Measurements from ENCODE around the gene HS2ST1.
A peak's percentile ranks its signal among the peaks of the same experiment; 100 is the strongest.
"Not testable (repeated sequence)": the region's sequence is repeated elsewhere in the genome, so short reads cannot be mapped to it uniquely, and the experiment has no call there.

The HS2ST1 gene

GRCh38 chr1:86914601-86914997 is at the start of gene HS2ST1:
HS2ST1 (plus strand) TSS chr1:86914635.
- DNase-seq (ENCODE audit: low read depth) = no peak

DNA sequence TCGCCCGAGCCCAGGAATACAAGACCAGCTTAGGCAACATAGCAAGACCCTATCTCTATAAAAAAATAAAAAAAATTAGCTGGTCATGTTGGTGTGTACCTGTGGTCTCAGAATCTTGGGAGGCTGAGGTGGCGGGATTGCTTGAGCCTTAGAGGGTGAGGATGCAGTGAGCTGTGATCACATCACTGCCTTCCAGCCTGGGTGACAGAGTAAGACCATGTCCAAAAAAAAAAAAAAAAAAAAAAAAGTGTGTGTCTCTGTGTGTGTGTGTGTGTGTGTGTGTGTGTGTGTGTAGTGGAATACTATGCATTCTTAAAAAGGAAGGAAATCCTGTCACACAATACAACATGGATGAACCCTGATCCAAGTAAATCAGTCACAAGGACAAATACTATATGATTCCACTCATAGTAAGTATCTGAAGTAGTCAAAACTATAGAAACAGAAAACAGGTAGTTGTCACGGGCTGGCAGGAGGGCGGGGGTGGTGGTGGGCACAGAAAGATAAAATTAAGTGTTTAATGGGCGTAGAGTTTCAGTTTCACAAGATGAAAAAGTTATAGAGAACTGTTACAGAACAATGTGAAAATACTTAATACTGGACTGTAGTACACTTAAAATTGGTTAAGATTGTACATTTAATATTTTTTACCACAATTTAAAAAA is 48.3 kb upstream of the HS2ST1 start:
- DNase-seq (ENCODE audit: low read depth) = no peak

- no peak for DNase-seq (ENCODE audit: low read depth)
These were observed 47.8 kb upstream of the HS2ST1 start for GRCh38 chr1:86866665-86867064.

GRCh38 chr1:86867278-86867677 is 47.2 kb upstream of the HS2ST1 start:
- not testable (repeated sequence) for DNase-seq (ENCODE audit: low read depth)

- no peak for DNase-seq (ENCODE audit: low read depth)
These were observed 46.0 kb upstream of the HS2ST1 start for GRCh38 chr1:86868477-86868876.

GRCh38 chr1:86871001-86871400 is 43.4 kb upstream of the HS2ST1 start:
- no peak for DNase-seq (ENCODE audit: low read depth)

GRCh38 chr1:86872086-86872485 is 42.3 kb upstream of the HS2ST1 start:
- DNase-seq (ENCODE audit: low read depth) = no peak

GRCh38 chr1:86875722-86876121 is 38.7 kb upstream of the HS2ST1 start:
- DNase-seq (ENCODE audit: low read depth) = no peak

DNA sequence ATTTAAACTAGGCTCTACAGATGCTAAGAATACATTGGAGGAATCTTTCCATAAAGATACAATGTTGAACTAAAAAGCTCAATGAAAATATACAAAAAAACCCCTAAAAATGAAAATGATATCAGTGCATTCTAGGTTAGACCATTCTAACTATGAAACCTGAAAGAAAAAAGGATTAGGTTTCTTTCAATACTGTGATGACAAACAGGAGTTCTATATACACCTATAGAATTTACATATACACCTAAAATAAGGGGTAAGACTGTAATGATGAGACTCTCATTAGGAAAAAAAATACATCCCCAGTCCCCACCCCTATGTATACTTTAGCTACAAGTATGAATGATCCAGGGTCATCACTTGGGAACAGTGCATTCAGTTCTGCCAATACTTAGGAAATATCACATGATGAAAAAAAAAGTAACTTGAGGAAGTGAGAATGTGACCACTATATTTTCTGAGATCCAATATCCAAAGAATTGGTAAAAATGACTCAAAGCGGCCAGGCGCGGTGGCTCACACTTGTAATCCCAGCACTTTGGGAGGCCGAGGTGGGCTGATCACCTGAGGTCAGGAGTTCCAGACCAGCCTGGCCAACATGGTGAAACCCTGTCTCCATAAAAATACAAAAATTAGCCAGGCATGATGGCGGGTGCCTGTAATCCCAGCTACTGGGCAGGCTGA is 26.8 kb upstream of the HS2ST1 start:
- no peak for DNase-seq (ENCODE audit: low read depth)

DNA sequence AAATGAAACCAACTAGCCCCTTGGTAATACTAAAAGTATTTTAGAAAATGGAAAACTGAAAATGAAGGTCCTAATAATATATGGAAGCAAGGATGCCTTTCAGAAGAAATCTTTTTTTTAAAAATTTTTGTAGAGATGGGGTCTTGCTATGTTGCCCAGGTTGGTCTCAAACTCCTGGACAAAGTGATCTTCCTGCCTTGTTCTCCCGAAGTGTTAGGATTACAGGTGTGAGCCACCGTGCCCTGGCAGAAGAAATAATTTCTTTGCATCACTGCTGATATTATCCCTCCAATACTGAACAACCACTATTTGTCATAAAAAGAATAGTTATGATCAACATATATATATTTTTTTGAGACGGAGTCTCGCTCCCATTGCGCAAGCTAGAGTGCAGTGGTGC is 26.1 kb upstream of the HS2ST1 start:
- no peak for DNase-seq (ENCODE audit: low read depth)

DNA sequence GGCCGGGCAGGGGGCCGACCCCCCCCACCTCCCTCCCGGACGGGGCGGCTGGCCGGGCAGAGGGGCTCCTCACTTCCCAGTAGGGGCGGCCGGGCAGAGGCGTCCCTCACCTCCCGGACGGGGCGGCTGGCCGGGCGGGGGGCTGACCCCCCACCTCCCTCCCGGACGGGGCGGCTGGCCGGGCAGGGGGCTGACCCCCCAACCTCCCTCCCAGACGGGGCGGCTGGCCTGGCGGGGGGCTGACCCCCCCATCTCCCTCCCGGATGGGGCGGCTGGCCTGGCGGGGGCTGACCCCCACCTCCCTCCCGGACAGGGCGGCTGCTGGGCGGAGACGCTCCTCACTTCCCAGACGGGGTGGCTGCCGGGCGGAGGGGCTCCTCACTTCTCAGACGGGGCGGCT is 15.0 kb upstream of the HS2ST1 start:
- not testable (repeated sequence) for DNase-seq (ENCODE audit: low read depth)

DNA sequence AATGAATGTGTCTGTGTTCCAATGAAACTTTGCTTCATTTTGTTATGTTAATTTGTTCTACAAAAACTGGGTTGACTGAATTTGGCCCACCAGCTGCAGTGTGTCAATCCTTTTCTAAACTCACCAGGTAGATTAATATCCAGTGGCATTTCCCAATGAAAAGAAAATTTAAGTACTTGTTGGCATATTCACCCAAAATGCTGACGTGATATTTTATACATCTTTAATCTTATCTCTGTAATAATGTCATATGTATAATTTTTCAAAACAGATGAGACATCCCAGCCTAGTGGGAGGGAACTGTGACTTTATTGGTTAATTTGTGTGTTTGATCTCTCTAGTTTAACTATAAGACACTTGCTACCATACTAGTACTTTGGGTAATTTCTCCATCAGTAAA is 8.6 kb upstream of the HS2ST1 start:
- DNase-seq (ENCODE audit: low read depth) = no peak

- no peak for DNase-seq (ENCODE audit: low read depth)
These were observed 8.0 kb upstream of the HS2ST1 start for GRCh38 chr1:86906419-86906818.

DNA sequence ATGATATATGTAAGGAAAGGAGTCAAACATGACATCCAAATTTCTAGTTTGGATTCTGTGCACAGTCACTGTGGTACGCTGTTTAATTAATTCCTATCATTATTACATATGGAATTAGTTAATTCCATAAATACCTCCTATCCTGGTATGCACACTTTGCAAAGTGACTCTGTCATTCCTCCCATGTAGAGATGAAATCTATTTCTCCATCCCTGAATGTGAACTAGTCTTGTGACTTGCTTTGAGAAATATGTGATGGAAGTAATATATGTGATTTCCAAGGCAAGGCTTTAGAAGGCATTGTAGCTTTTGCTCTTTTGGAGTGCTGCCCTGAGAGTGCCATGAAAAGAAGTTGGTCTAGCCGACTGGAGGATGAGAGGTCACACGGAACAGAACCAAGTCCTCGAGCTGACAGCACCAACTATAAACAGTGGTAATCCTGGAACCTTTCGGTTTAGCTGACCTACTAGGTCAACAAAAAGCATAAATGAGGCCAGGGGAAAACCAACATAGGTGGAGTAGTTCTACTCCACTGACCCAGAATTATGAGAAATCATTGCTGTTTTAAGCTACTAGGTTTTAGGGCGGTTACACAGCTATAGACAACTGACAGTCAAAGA is 2.0 kb upstream of the HS2ST1 start:
- DNase-seq (ENCODE audit: low read depth) = no peak

DNA sequence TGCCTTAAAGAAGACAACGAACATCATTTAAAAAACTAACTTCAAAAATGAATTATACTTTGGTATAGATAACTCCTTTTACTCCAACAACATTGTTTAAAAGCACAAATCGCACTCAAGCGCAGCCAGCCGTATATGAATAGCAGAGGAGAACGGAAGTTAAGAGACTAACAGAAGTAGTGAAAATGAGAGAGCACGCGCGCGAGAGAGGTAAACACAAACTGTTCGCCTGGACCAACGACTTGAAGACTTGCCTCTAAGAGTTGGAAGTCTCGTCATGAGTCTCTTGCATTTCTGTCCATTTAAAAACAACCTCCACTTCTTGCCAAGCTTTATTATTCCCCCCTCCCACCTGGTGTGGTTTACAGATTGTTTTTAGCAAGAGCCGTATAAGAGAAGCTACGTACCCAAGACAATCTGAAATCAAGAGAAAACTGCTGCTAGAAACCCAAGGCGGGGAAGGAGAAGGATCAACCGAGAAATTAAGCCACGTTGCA is 988 bp upstream of the HS2ST1 start:
- DNase-seq (ENCODE audit: low read depth) = peak; percentile 6

- DNase-seq (ENCODE audit: low read depth) = peak; percentile 99
These were observed 387 bp upstream of the HS2ST1 start, which contains the start of gene SELENOF for GRCh38 chr1:86913896-86914600. SELENOF (minus strand) TSS chr1:86914126; CDS start chr1:86914111, 15 bp downstream.

DNA sequence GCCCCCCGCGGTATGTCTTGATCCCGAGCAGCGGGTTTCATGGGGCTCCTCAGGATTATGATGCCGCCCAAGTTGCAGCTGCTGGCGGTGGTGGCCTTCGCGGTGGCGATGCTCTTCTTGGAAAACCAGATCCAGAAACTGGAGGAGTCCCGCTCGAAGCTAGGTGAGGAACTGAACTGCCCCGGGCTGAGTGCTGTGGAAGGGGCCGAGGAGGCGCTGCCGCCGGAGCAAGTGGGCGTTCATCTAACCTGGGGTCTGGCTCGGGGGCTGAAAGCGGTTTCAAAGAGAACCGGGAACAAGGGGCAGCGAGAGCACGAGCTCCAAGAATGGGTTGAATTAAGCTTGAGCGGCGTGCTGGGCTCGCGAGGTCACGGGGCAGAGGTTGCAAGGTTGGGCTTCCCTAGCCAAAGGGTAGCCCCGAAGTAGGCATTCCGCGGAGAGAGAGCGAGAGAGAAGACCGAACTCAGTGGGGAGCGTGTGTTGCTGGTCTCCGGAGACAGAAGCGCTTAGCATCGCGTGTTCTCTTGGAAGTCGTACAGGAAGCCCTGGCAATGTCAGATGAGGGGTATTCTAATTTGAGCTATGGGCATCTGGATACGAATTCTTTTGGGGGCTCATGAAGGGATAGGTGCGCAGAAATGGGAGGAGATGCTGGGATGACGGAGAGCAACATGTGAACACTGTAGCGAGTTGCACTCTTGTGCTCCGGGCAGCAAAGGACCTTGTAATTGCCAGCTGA is 732 bp downstream of the HS2ST1 start:
- peak; percentile 16 for DNase-seq (ENCODE audit: low read depth)

DNA sequence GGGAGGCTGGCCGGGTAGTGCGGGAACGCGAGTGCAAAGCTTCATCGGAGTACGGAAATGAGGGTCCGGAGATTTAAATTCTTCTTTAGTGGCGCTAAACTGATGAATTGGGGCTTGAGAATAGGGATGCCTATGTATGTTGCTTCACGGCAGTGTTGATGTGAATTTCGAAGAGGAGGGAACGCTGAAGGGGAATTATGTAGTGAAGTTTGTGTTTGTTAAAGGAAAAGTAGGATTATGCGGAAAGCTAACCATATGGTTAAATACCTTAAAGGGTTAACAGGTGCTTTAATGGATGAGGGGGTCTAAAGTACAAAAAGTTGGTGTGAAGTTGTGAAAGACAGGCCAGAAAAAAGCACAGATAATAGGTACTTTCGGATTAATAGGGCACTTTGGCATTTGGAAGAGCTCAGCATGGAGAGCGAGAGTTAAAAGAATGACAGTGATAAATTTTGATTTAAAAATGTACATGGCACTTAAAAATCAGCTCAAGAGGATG is 1.4 kb downstream of the HS2ST1 start:
- DNase-seq (ENCODE audit: low read depth) = no peak

GRCh38 chr1:86916752-86917151 is 2.3 kb downstream of the HS2ST1 start:
- no peak for DNase-seq (ENCODE audit: low read depth)

GRCh38 chr1:86922445-86922844 is 8.0 kb downstream of the HS2ST1 start:
- DNase-seq (ENCODE audit: low read depth) = no peak

GRCh38 chr1:86924324-86924960 is 10.0 kb downstream of the HS2ST1 start:
- no peak for DNase-seq (ENCODE audit: low read depth)
